K562 (cell line): Measurements from ENCODE around the gene MCU. TPM values are rescaled to one million over a fixed set of nuclear protein-coding genes. Genes with fewer than 3 reads are reported as not detected.

Source experiments
- ATAC-seq: fragments of 200-7000 bp; cut with Tn5 transposase; 3 replicates; pipeline ENCODE4 v1.9.1; 2020; ENCODE audit warnings: moderate library complexity
- BruUV-seq: library from RNA; stranded (reverse); fragments of 400-500 nt; replicated peaks from 2 replicates; lab custom pipeline; 2021; lab: Mats Ljungman, UMichigan
- CTCF ChIA-PET: fragments of 300-600 bp; formaldehyde crosslinking; extraction: SDS; loops from one replicate; lab custom pipeline; 2021; ENCODE audit warnings: low intra/inter-chr PET ratio; lab: Yijun Ruan, JAX
- POLR2A ChIA-PET: fragments of 300-600, 350-650 bp; sonication (Branson Sonifier 250); formaldehyde crosslinking; extraction: SDS; loops from one replicate; lab custom pipeline; 2021; ENCODE audit warnings: antibody characterized with exemption, inconsistent platforms; lab: Yijun Ruan, JAX
- DNase-seq, 4 experiments: peaks; one replicate each; pipeline versions ENCODE4 v3.0.0 to v3.0.0-alpha.2; 2011 to 2018; ENCODE audit warnings: low spot score in 3 of 4, mixed read lengths in 3 of 4; ENCODE audit errors: extremely low read depth in 1 of 4
- FAIRE-seq: peaks from 2 replicates; lab custom pipeline; 2011; peaks lifted over from hg19 to GRCh38; lab: Jason Lieb, UNC
- H2AFZ ChIP-seq: 2 replicates; pipeline ENCODE4 v1.6.0; 2011; ENCODE audit warnings: low read depth, low read length, control low read depth, inconsistent platforms
- H3K27ac ChIP-seq: fragments of 200-600 bp; 3 replicates; pipeline ENCODE4 v1.8.0; 2011; ENCODE audit warnings: low read depth, mild to moderate bottlenecking, control low read depth, inconsistent platforms, low read length, moderate library complexity, mixed read lengths; ENCODE audit errors: extremely low read depth
- H3K27me3 ChIP-seq, 2 experiments: fragments of 300-600 bp in 1 of 2; 2 replicates in 1 of 2; 3 replicates in 1 of 2; pipeline versions ENCODE4 v1.6.0 to v1.8.0; 2011; ENCODE audit warnings: inconsistent platforms in 2 of 2, low read length in 2 of 2, mild to moderate bottlenecking in 1 of 2, mixed read lengths in 1 of 2, moderate library complexity in 1 of 2; ENCODE audit not compliant: control insufficient read depth in 2 of 2, insufficient read depth in 2 of 2
- H3K36me3 ChIP-seq: fragments of 300-600 bp; 3 replicates; pipeline ENCODE4 v1.8.0; 2011; ENCODE audit warnings: mild to moderate bottlenecking, low read length, inconsistent platforms; ENCODE audit not compliant: control insufficient read depth, insufficient read depth
- H3K4me1 ChIP-seq, 2 experiments: fragments of 200-600 bp in 1 of 2; replicated peaks in 1 of 2; 2 replicates in 1 of 2; 3 replicates in 1 of 2; pipeline versions ENCODE4 v1.5.1 to v1.8.0; 2011; ENCODE audit warnings: inconsistent platforms in 2 of 2, low read length in 2 of 2, mild to moderate bottlenecking in 1 of 2, mixed read lengths in 1 of 2, moderate library complexity in 1 of 2; ENCODE audit not compliant: control insufficient read depth in 2 of 2, insufficient read depth in 2 of 2
- H3K4me2 ChIP-seq: 2 replicates; pipeline ENCODE4 v1.6.1; 2011; ENCODE audit warnings: low read length, control low read depth, inconsistent platforms, mixed read lengths; ENCODE audit not compliant: insufficient read depth
- H3K4me3 ChIP-seq: fragments of 200-600 bp; sonication (generic), shearing (Covaris generic); 2 replicates; pipeline ENCODE4 v1.5.1; 2016; ENCODE audit warnings: control low read depth, inconsistent platforms
- H3K79me2 ChIP-seq: fragments of 200-600 bp; 3 replicates; pipeline ENCODE4 v1.8.0; 2011; ENCODE audit warnings: low read length, inconsistent platforms; ENCODE audit not compliant: control insufficient read depth, insufficient read depth
- H3K9ac ChIP-seq, 2 experiments: 2 replicates each; pipeline versions ENCODE4 v1.6.0 to v1.6.1; 2011; ENCODE audit warnings: low read depth in 2 of 2, low read length in 2 of 2, control low read depth in 1 of 2, inconsistent platforms in 1 of 2, mild to moderate bottlenecking in 1 of 2, mixed read lengths in 1 of 2; ENCODE audit not compliant: insufficient read depth in 1 of 2
- H3K9me1 ChIP-seq: one replicate; pipeline ENCODE4 v1.6.0; 2011; ENCODE audit warnings: inconsistent platforms, mild to moderate bottlenecking, low read length, moderate library complexity; ENCODE audit not compliant: control insufficient read depth, insufficient read depth
- H3K9me3 ChIP-seq: replicated peaks from 2 replicates; pipeline ENCODE4 v1.5.1; 2011; ENCODE audit warnings: low read depth, low read length, inconsistent platforms; ENCODE audit not compliant: control insufficient read depth, insufficient read depth
- H4K20me1 ChIP-seq: replicated peaks from 2 replicates; pipeline ENCODE4 v1.6.1; 2011; ENCODE audit warnings: low read length, inconsistent platforms, mixed read lengths; ENCODE audit not compliant: control insufficient read depth, insufficient read depth
- ATF3 ChIP-seq, 2 experiments: fragments of 450-650 bp in 1 of 2; sonication (generic) in 1 of 2; formaldehyde crosslinking in 1 of 2; IDR thresholded peaks in 1 of 2; conservative IDR thresholded peaks in 1 of 2; 2 replicates each; pipeline versions ENCODE4 v1.6.1 to v1.8.1; 2016 to 2023; ENCODE audit warnings: mild to moderate bottlenecking in 2 of 2, moderate library complexity in 2 of 2, inconsistent platforms in 1 of 2, missing genetic modification reagents in 1 of 2
- HIVEP1 ChIP-seq: fragments of 250-450 bp; sonication (Bioruptor Pico); IDR thresholded peaks from 2 replicates; pipeline ENCODE4 v1.4.0; 2020; ENCODE audit warnings: mild to moderate bottlenecking
- RFX1 ChIP-seq: fragments of 450-650 bp; IDR thresholded peaks from 2 replicates; pipeline ENCODE4 v1.6.1; 2016; ENCODE audit warnings: mild to moderate bottlenecking, moderate library complexity
- TAF15 ChIP-seq: fragments of 200-400 bp; formaldehyde crosslinking; IDR thresholded peaks from 2 replicates; pipeline ENCODE4 v1.6.1; 2017; ENCODE audit warnings: mild to moderate bottlenecking, low read depth, low read length, moderate library complexity
- ZBTB17 ChIP-seq: fragments of 450-650 bp; formaldehyde crosslinking; IDR thresholded peaks from 2 replicates; pipeline ENCODE4 v1.4.0; 2020; ENCODE audit warnings: mild to moderate bottlenecking
- ZNF639 ChIP-seq, 2 experiments: fragments of 200-800 bp in 1 of 2; sonication (Bioruptor generic) in 1 of 2; sonication (generic) in 1 of 2; formaldehyde crosslinking in 1 of 2; IDR thresholded peaks in 1 of 2; conservative IDR thresholded peaks in 1 of 2; 2 replicates each; pipeline versions ENCODE4 v1.5.0 to v1.6.1; 2016 to 2020; ENCODE audit warnings: missing compliant biosample characterization in 1 of 2, missing genetic modification characterization in 1 of 2, missing genetic modification reagents in 1 of 2
- WGBS: fragments of 100-300 bp; shearing (Covaris generic); methylation state at CpG from one replicate; pipeline ENCODE4 v1.1.6; 2016; ENCODE audit warnings: low coverage, mixed read lengths; ENCODE audit not compliant: insufficient coverage; ENCODE audit errors: missing lambda C conversion rate; 5-methylcytosine and 5-hydroxymethylcytosine counted together
- in situ Hi-C: fragments of 300-500 bp; cut with MboI; formaldehyde crosslinking; loops from 4 replicates; pipeline ENCODE4 v1.15.0; 2018; ENCODE audit warnings: inconsistent platforms, mixed read lengths
- intact Hi-C: fragments of 100-400 bp; cut with micrococcal nuclease; formaldehyde crosslinking; loops from 2 replicates; pipeline ENCODE4 v1.14.2; 2022
- polyA plus RNA-seq, 8 experiments: library from polyadenylated mRNA; depleted of rRNA in 4 of 8; stranded (reverse) in 5 of 8; unstranded in 3 of 8; fragments of >200 nt; fragmentation: Nextera tagmentation in 2 of 8; fragmentation: Illumina TruSeq in 1 of 8; extraction: Ambion mirVana in 2 of 8; extraction: Trizol in 1 of 8; gene quantifications; 2 replicates each; pipeline versions ENCODE4 v1.2.1 to v1.2.3, GENCODE V29; 2011 to 2014; ENCODE audit warnings: inconsistent platforms in 1 of 8, missing spikeins in 1 of 8
- total RNA-seq, 7 experiments: library from RNA; depleted of rRNA in 6 of 7; stranded (reverse); fragments of >200 nt in 6 of 7; fragmentation: Illumina TruSeq in 2 of 7; extraction: Trizol in 2 of 7; gene quantifications; 2 replicates each; pipeline versions ENCODE4 v1.2.1 to v1.2.3, GENCODE V29; 2011 to 2021; ENCODE audit warnings: low replicate concordance in 1 of 7

The MCU gene
- total and polyA plus RNA-seq, 9 of the 15 experiments (the other 6 are each of a cell fraction or from before 2014, with no cell fraction given), result 8.2 to 88.8 (median 21.3) TPM

DNA sequence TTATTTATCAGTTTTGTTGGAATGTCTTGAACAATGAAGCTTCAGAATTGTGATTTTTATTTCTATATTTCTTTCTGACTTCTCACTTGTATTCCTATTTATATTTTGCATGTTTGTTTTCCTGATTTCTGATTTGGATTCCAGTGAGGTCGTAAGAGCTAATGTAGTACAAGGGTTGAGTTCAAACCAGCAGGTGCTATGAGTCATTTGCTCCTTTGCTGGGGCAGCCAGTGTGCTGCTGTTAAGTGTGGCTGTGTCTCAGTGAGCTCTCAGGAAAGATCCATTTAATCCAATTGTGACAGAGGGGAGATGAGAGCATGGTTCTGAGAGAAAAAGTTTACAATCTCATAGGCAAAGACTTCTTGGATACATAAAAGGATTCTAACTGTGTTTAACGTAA is 48.6 kb downstream of the MCU start (continued):
- TF ChIP-seq ATF3 (IDR thresholded peaks at IDR 0.05) (peak; percentile 34; the same call in 1 of the 2 replicates), ATF3 (CRISPR knock-in tag; conservative IDR thresholded peaks at IDR 0.05) (no peak), HIVEP1 (CRISPR knock-in tag) (no peak), ZBTB17 (no peak)

GRCh38 chr10:72742092-72742491 is 50.1 kb downstream of the MCU start:
- H3K27ac ChIP-seq, result no peak overlapping the region
- H3K9ac ChIP-seq, result no peak overlapping the region
- no peak overlapping the region for H3K4me3 ChIP-seq
- H3K4me2 ChIP-seq, result no peak overlapping the region
- intact Hi-C loops (no loop called here), in situ Hi-C loops (no loop called here)
- H3K9me1 ChIP-seq, result no peaks in the 10 kb centered on the region
- DNase-seq (no peak), ATAC-seq (no peak), FAIRE-seq (no peak)
- TF ChIP-seq RFX1 (no peak), ZNF639 (CRISPR knock-in tag; conservative IDR thresholded peaks at IDR 0.05 in 1 of 2, IDR thresholded peaks at IDR 0.05 in 1 of 2) (no peak), TAF15 (no peak)
- no peak overlapping the region for H2AFZ ChIP-seq
- H3K36me3 ChIP-seq, result no peaks in the 10 kb centered on the region
- no peaks in the 10 kb centered on the region; the same call in 2 of the 3 replicates for H3K79me2 ChIP-seq
- POLR2A ChIA-PET, result no interaction called here
- H3K27me3 ChIP-seq, result no peaks in the 10 kb centered on the region
- BruUV-seq, result no TSS peak
- peaks cover 5 to 6% of the 10 kb centered on the region in 2 experiments; a peak in 3 of 5 replicates for H3K4me1 ChIP-seq
- CTCF ChIA-PET, result no interaction called here
- 71% methylated on average over 3 of the region's 3 CpGs for whole genome bisulfite sequencing
- no peaks in the 10 kb centered on the region for H4K20me1 ChIP-seq
- no peaks in the 10 kb centered on the region for H3K9me3 ChIP-seq
